HepG2 (cell line): ENCODE results near the gene AP4E1. TPM values are rescaled to one million over a fixed set of nuclear protein-coding genes. Genes with fewer than 3 reads are reported as not detected.

Experiments
- ATAC-seq: fragments of 200-7000 bp; cut with Tn5 transposase; 3 replicates; pipeline ENCODE4 v1.9.1; 2020; ENCODE audit warnings: mild to moderate bottlenecking, moderate library complexity
- BruUV-seq: library from RNA; stranded (reverse); fragments of 400-500 nt; replicated peaks from 2 replicates; lab custom pipeline; 2021; lab: Mats Ljungman, UMichigan
- CTCF ChIA-PET: fragments of 300-600 bp; formaldehyde crosslinking; extraction: SDS; loops from one replicate; lab custom pipeline; 2021; ENCODE audit warnings: low total read pairs, inconsistent platforms, low intra/inter-chr PET ratio; lab: Yijun Ruan, JAX
- POLR2A ChIA-PET: fragments of 350-600 bp; sonication (Branson Sonifier 250); formaldehyde crosslinking; loops from one replicate; lab custom pipeline; 2020; ENCODE audit warnings: antibody characterized with exemption, inconsistent platforms; lab: Yijun Ruan, JAX
- DNase-seq: peaks from one replicate; pipeline ENCODE4 v3.0.0-alpha.2; 2015; ENCODE audit warnings: low spot score
- FAIRE-seq: peaks from 3 replicates; lab custom pipeline; 2011; peaks lifted over from hg19 to GRCh38; lab: Jason Lieb, UNC
- H2AFZ ChIP-seq: one replicate; pipeline ENCODE4 v1.6.1; 2011; ENCODE audit warnings: low read length, inconsistent platforms
- H3K27ac ChIP-seq: fragments of 300-600 bp; 3 replicates; pipeline ENCODE4 v1.8.0; 2011; ENCODE audit warnings: mixed run types, mild to moderate bottlenecking, mixed read lengths, low read length, inconsistent platforms; ENCODE audit not compliant: insufficient read depth; ENCODE audit errors: extremely low read length
- H3K27me3 ChIP-seq, 2 experiments: fragments of 200-600 bp in 1 of 2; 2 replicates in 1 of 2; 3 replicates in 1 of 2; pipeline versions ENCODE4 v1.6.0 to v1.8.0; 2011; ENCODE audit warnings: low read length in 2 of 2, mild to moderate bottlenecking in 2 of 2, moderate library complexity in 2 of 2, inconsistent platforms in 1 of 2; ENCODE audit not compliant: insufficient read depth in 2 of 2, control insufficient read depth in 1 of 2
- H3K36me3 ChIP-seq, 2 experiments: fragments of 200-600 bp in 1 of 2; replicated peaks in 1 of 2; 2 replicates in 1 of 2; 3 replicates in 1 of 2; pipeline versions ENCODE4 v1.5.1 to v1.8.0; 2011; ENCODE audit warnings: low read length in 2 of 2, inconsistent platforms in 1 of 2; ENCODE audit not compliant: insufficient read depth in 2 of 2, control insufficient read depth in 1 of 2
- H3K4me1 ChIP-seq: 2 replicates; pipeline ENCODE4 v1.5.1; 2012; ENCODE audit warnings: low read length, inconsistent platforms; ENCODE audit not compliant: insufficient read depth
- H3K4me2 ChIP-seq: 2 replicates; pipeline ENCODE4 v1.6.0; 2011; ENCODE audit warnings: low read depth, low read length, inconsistent platforms
- H3K4me3 ChIP-seq, 3 experiments: fragments of 200-600 bp in 1 of 3; sonication (generic), shearing (Covaris generic) in 1 of 3; replicated peaks in 1 of 3; 2 replicates each; pipeline ENCODE4 v1.5.1; 2011 to 2016; ENCODE audit warnings: low read length in 3 of 3, inconsistent platforms in 2 of 3, low read depth in 2 of 3, mild to moderate bottlenecking in 2 of 3, control low read depth in 1 of 3, mixed read lengths in 1 of 3; ENCODE audit not compliant: insufficient read depth in 1 of 3
- H3K79me2 ChIP-seq: one replicate; pipeline ENCODE4 v1.6.1; 2011; ENCODE audit warnings: low read length, inconsistent platforms; ENCODE audit not compliant: insufficient read depth
- H3K9ac ChIP-seq: 2 replicates; pipeline ENCODE4 v1.6.0; 2011; ENCODE audit warnings: mild to moderate bottlenecking, low read depth, low read length, inconsistent platforms; ENCODE audit not compliant: insufficient read depth
- H3K9me3 ChIP-seq: 2 replicates; pipeline ENCODE4 v1.5.1; 2012; ENCODE audit warnings: mild to moderate bottlenecking, low read length
- H4K20me1 ChIP-seq: 2 replicates; pipeline ENCODE4 v1.6.0; 2011; ENCODE audit warnings: inconsistent platforms, mild to moderate bottlenecking, low read length, moderate library complexity; ENCODE audit not compliant: insufficient read depth
- HOXA9 ChIP-seq: sonication (generic); formaldehyde crosslinking; IDR thresholded peaks from 2 replicates; pipeline ENCODE4 v1.8.1; 2022; ENCODE audit warnings: missing genetic modification reagents, mild to moderate bottlenecking, moderate library complexity, borderline replicate concordance
- KLF6 ChIP-seq: IDR thresholded peaks from 2 replicates; pipeline ENCODE4 v1.8.0; 2016; ENCODE audit warnings: missing biosample characterization, missing genetic modification reagents
- LBX2 ChIP-seq: sonication (generic); formaldehyde crosslinking; IDR thresholded peaks from 2 replicates; pipeline ENCODE4 v1.5.0; 2020; ENCODE audit warnings: missing genetic modification reagents, mild to moderate bottlenecking, borderline replicate concordance
- REL ChIP-seq: sonication (generic); formaldehyde crosslinking; conservative IDR thresholded peaks from 2 replicates; pipeline ENCODE4 v1.8.0; 2022; ENCODE audit warnings: mild to moderate bottlenecking, missing genetic modification reagents, moderate library complexity
- SIN3B ChIP-seq: fragments of 150-350 bp; IDR thresholded peaks from 2 replicates; pipeline ENCODE4 v1.6.1; 2014; ENCODE audit warnings: low read length
- TIGD3 ChIP-seq: sonication (generic); formaldehyde crosslinking; IDR thresholded peaks from 2 replicates; pipeline ENCODE4 v1.5.1; 2020; ENCODE audit warnings: mild to moderate bottlenecking, missing genetic modification reagents, borderline replicate concordance
- U2AF1 ChIP-seq: fragments of 200-400 bp; formaldehyde crosslinking; optimal IDR thresholded peaks from 2 replicates; pipeline ENCODE3; 2017; ENCODE audit warnings: mild to moderate bottlenecking, low read depth, low read length
- ZNF34 ChIP-seq: sonication (generic); formaldehyde crosslinking; IDR thresholded peaks from 2 replicates; pipeline ENCODE4 v1.4.0; 2020; ENCODE audit warnings: mild to moderate bottlenecking, missing genetic modification reagents, borderline replicate concordance
- ZNF839 ChIP-seq: sonication (generic); formaldehyde crosslinking; IDR thresholded peaks from 2 replicates; pipeline ENCODE4 v1.4.0; 2020; ENCODE audit warnings: missing genetic modification reagents, mild to moderate bottlenecking, borderline replicate concordance
- in situ Hi-C: cut with HindIII; loops from 2 replicates; pipeline ENCODE4 v1.10.0; 2017; ENCODE audit warnings: low pct_unique_long_range_greater_than_20kb; ENCODE audit not compliant: extremely low pct_ligation_motif_present
- intact Hi-C: fragments of 100-400 bp; cut with micrococcal nuclease; formaldehyde crosslinking; loops from one replicate; pipeline ENCODE4 v1.10.0; 2022; ENCODE audit not compliant: unreplicated experiment
- polyA plus RNA-seq, 8 experiments: library from polyadenylated mRNA; depleted of rRNA in 3 of 8; stranded (reverse) in 7 of 8; unstranded in 1 of 8; fragments of >200 nt; fragmentation: Illumina TruSeq in 4 of 8; extraction: Trizol in 4 of 8; gene quantifications; 2 replicates each; pipeline versions ENCODE4 v1.2.1 to v1.2.3, GENCODE V29; 2011 to 2016; ENCODE audit warnings: low read depth in 4 of 8, missing spikeins in 1 of 8, mixed read lengths in 1 of 8; ENCODE audit not compliant: insufficient read depth in 1 of 8
- total RNA-seq, 5 experiments: library from RNA; depleted of rRNA; stranded (reverse); fragments of >200 nt; fragmentation: Illumina TruSeq; extraction: Trizol; gene quantifications; 2 replicates each; pipeline ENCODE4 v1.2.3, GENCODE V29; 2016; ENCODE audit warnings: low read depth in 1 of 5

Gene AP4E1
- total and polyA plus RNA-seq, 2 of the 13 experiments (the other 11 are each of a cell fraction or from before 2014, with no cell fraction given), result 2.2 to 7.8 TPM

DNA sequence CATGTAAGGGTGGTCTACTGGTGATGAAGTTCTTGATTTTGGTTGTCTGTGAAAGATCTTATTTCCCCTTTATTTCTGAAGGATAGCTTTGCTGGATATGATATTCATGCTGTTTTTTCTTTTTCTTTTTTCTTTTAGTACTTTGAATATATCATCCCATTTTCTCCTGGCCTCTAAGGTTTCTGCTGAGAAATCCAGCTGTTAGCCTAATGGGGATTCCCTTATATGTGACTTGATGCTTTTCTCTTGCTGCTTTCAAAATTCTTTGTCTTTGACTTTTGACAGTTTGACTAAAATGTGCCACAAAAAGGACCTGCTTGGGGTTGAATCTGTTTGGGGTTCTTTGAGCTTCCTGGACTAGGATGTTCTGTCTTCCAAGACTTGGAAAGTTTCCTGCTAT lies 62.6 kb downstream of the AP4E1 start:
- ATAC-seq, result no peak
- Histone ChIP-seq H3K9ac (no peak overlapping the region), H3K4me1 (no peaks in the 10 kb centered on the region), H3K27ac (no peak overlapping the region), H4K20me1 (no peaks in the 10 kb centered on the region), H3K27me3 (no peaks in the 10 kb centered on the region), H2AFZ (no peak overlapping the region), H3K4me3 (no peak overlapping the region), H3K9me3 (peaks cover 7% of the 10 kb centered on the region; the same call in 1 of the 2 replicates), H3K79me2 (no peaks in the 10 kb centered on the region), H3K36me3 (peaks cover 4 to 33% of the 10 kb centered on the region in 2 experiments; a peak in 3 of 5 replicates), H3K4me2 (no peak overlapping the region)
- POLR2A ChIA-PET, result no interaction called here
- no TSS peak for BruUV-seq
- intact Hi-C loops (no loop called here), in situ Hi-C loops (no loop called here)
- CTCF ChIA-PET, result no interaction called here
- no peak for TF ChIP-seq U2AF1
- TF ChIP-seq TIGD3 (CRISPR knock-in tag), result no peak
- TF ChIP-seq ZNF839 (CRISPR knock-in tag), result no peak
- TF ChIP-seq KLF6 (CRISPR knock-in tag), result no peak
- no peak for TF ChIP-seq SIN3B
- TF ChIP-seq HOXA9 (CRISPR knock-in tag), result no peak
- TF ChIP-seq LBX2 (CRISPR knock-in tag), result no peak
- TF ChIP-seq REL (CRISPR knock-in tag), result no peak
- TF ChIP-seq ZNF34 (CRISPR knock-in tag), result no peak
- no peak for DNase-seq
- FAIRE-seq, result no peak
